ENCODE data around the gene SERPINE3. TPM values are rescaled to one million over a fixed set of nuclear protein-coding genes. Genes with fewer than 3 reads are reported as not detected.

The SERPINE3 gene
- polyA plus RNA-seq, 3 donors, result 0.19 to 0.31 (median 0.20) TPM

- no peak for DNase-seq (ENCODE audit: low read depth in 3 of 3, low spot score in 2 of 3)
Measured at GRCh38 chr13:51327961-51328360, 11.5 kb upstream of the SERPINE3 start.

DNA sequence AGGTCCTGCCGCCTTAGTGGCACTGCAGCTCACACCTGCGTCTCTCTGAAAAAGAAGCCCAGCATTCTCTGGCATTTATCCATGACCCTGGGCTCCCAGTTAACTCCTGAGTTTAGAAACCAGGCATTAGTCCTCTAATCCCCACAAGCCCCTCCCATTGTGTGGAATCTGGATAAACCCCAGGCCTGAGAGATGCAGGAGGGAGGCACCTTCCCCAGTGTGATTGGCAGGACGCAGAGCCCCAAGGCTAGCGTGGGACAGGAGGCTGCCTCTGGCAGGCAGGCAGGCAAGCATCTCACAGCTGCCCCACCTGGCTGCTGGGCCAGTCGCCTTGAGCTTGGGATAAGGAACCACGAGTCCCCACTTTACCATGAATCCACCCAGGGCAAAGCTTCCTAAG lies 11.0 kb upstream of the SERPINE3 start:
- DNase-seq (ENCODE audit: low read depth in 3 of 3, low spot score in 2 of 3), result no peak

- DNase-seq (ENCODE audit: low read depth in 3 of 3, low spot score in 2 of 3), result no peak
Measured at GRCh38 chr13:51329606-51330005, 9.9 kb upstream of the SERPINE3 start.

- DNase-seq (ENCODE audit: low read depth in 3 of 3, low spot score in 2 of 3), result no peak
Measured at GRCh38 chr13:51330791-51331190, 8.7 kb upstream of the SERPINE3 start.

DNA sequence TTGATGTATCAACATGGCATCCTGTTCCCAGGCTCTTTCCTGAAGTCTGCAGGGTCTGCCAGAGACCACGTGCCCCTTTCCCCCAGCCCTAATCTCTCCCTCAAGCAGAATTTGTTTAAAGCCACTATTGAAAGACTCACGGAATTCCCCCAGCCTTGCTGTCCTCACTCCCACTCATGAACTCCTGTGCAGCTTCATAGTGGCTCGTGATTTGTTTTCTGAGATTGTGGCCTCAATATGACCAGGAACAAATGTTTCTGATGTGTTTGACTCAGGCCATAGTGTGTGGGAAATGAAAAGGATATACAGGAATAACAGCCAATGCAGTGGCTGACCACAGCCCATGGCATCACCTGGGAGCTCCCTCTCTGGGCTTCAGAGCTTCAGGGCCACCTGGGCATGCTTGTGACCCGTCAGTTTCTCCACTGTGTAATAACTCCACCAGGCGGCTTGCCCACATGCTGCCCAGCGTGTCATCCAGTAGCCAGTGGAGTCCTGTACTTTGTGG lies 8.1 kb upstream of the SERPINE3 start:
- no peak for DNase-seq (ENCODE audit: low read depth in 3 of 3, low spot score in 2 of 3)

GRCh38 chr13:51332566-51333361 lies 6.7 kb upstream of the SERPINE3 start:
- DNase-seq (ENCODE audit: low read depth in 3 of 3, low spot score in 2 of 3), result no peak

GRCh38 chr13:51333421-51333820 lies 6.1 kb upstream of the SERPINE3 start:
- no peak for DNase-seq (ENCODE audit: low read depth in 3 of 3, low spot score in 2 of 3)

DNA sequence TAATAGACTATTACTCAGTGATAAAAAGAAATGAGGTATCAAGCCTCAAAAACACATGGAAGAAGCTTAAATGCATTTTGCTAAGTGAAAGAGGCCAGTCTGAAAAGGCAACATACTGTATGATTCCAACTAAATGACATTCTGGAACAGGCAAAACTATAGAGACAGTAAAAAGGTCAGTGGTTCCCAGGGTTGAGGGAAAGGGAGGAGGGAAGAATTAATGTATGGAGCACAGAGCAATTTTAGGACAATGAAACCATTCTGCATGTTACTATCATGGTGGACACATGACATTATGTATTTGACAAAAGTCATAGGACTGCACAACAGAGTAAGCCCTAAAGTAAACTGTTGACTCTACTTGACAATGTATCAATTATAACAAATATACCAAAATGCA lies 5.7 kb upstream of the SERPINE3 start:
- DNase-seq (ENCODE audit: low read depth in 3 of 3, low spot score in 2 of 3), result no peak

GRCh38 chr13:51336746-51337145 lies 2.7 kb upstream of the SERPINE3 start:
- no peak for DNase-seq (ENCODE audit: low read depth in 3 of 3, low spot score in 2 of 3)

DNA sequence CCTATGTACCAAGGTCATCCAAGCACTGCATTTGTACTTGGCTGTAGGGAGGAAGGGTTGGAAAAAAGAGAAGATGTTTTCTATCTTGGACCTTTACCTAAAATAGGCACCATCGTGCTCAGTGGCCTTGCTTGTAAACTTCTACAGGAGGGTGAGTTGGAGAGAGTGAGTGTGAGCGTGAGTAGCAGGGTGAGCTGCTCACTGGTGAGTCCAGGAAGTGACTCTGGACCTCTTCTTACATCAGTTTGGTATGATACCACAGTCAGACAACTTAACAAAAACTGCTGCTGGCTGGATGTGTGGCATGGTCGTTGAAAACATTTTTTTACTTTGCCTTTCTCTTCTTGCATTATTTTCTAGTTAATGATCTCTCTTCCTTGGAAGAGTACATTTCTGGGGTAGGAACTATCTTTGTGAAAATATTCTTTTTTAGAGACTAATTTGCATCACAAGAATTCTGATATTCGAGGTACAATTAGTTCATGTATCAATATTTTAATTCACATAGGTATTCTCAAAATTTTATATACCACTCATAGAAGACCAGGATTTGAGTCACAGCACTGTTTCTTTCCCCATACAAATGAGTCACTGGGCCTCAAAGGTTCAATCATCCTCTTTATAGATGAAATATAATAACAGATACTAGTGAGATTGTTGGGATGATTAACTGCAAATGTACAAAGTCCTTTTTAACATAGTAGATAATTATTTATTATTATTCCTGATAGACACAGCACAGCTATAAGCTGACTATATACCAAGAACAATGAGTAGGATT lies 651 bp downstream of the SERPINE3 start:
- no peak for DNase-seq (ENCODE audit: low read depth in 3 of 3, low spot score in 2 of 3)

GRCh38 chr13:51341232-51341631 lies 1.7 kb downstream of the SERPINE3 start:
- no peak for DNase-seq (ENCODE audit: low read depth in 3 of 3, low spot score in 2 of 3)

DNA sequence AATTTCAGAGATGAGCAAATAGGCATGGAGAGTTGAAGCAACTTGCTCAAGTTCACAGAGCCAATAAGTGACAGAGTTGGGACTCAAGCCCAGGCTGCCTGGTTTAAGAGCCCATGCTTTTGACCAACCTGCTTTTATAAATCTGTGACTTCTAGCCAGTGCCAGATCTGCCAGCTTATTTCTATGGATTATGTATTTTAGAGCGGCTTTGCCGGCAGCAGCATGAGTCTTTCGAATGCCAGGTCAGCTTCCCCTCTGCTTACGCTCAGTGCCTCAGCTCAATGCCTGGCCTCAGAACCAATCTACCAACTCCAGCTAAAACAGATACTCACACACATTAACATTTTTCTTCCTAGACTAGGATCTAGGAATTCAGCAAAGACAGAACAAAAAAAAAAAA lies 2.3 kb downstream of the SERPINE3 start:
- DNase-seq (ENCODE audit: low read depth in 3 of 3, low spot score in 2 of 3), result no peak

DNA sequence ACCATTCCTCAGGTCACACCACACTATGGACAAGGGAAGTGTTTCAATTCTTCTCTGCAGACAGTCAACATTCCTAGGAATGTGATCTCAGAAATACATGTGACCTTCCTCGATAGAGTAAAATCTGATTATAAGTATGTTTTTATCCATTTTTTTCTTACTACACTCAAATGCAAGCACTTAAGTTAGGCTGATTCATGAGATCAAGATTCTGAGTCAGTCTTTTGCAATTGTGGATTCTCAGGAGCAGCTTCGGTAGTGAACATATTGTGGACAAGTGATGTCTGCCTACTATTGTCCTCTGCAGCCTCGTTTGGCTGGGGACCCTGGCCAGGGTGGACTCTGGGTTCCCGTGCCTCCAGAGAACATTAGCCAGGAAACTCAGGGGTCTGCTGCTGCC lies 3.2 kb downstream of the SERPINE3 start:
- DNase-seq (ENCODE audit: low read depth in 3 of 3, low spot score in 2 of 3), result no peak

- DNase-seq (ENCODE audit: low read depth in 3 of 3, low spot score in 2 of 3), result no peak
Measured at GRCh38 chr13:51343475-51343874, 4.0 kb downstream of the SERPINE3 start.

DNA sequence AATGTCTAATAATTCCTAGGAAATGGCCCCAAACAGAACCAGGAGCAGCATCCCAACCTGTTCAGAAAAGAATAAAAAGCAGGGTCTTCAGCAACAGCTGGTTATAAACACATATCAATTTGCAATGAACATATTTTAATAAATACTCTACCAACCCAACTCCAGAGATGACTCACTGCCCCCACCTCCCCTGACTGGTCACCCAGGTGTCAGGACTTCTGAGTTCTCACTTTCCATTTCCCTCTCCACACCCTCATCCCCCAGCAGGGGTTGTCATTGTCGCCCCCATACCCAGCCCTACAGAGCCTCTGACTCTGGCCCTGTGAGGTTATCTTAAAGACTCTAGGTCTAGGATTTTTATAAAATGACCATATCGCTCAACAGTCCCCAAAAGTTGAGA lies 6.9 kb downstream of the SERPINE3 start:
- DNase-seq (ENCODE audit: low read depth in 3 of 3, low spot score in 2 of 3), result no peak

DNA sequence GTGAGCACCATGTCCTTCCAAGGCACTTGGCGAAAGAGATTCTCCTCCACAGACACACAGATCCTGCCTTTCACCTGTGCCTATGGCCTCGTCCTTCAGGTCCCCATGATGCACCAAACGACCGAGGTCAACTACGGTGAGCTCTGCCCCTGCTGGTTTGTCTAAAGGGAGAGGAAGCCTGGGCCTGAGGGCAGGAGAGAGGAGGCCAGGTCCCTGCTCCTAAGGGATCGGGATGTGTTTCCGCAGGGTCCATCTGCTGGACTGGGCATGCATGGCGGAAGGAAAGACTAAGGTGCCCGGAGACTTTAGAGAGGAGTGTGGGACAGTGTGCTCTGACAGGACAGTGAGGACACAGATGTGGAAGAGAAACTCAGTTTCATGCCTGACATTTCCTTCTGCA lies 7.6 kb downstream of the SERPINE3 start:
- no peak for DNase-seq (ENCODE audit: low read depth in 3 of 3, low spot score in 2 of 3)

GRCh38 chr13:51348069-51348967 lies 8.8 kb downstream of the SERPINE3 start:
- no peak for DNase-seq (ENCODE audit: low read depth in 3 of 3, low spot score in 2 of 3)

- DNase-seq (ENCODE audit: low read depth in 3 of 3, low spot score in 2 of 3), result no peak
Measured at GRCh38 chr13:51349016-51349415, 9.5 kb downstream of the SERPINE3 start.

- no peak for DNase-seq (ENCODE audit: low read depth in 3 of 3, low spot score in 2 of 3)
Measured at GRCh38 chr13:51355217-51355616, 15.7 kb downstream of the SERPINE3 start.

GRCh38 chr13:51357928-51358595 lies 18.6 kb downstream of the SERPINE3 start:
- no peak for DNase-seq (ENCODE audit: low read depth in 3 of 3, low spot score in 2 of 3)

Data from right renal cortex interstitium (tissue), 3 donors.